ENCODE results near the gene EML3. TPM values are rescaled to one million over a fixed set of nuclear protein-coding genes. Genes with fewer than 3 reads are reported as not detected.

The EML3 gene
- total and polyA plus RNA-seq, 2 of the 13 experiments (the other 11 are each of a cell fraction or from before 2014, with no cell fraction given): 10.6 to 12.3 TPM

DNA sequence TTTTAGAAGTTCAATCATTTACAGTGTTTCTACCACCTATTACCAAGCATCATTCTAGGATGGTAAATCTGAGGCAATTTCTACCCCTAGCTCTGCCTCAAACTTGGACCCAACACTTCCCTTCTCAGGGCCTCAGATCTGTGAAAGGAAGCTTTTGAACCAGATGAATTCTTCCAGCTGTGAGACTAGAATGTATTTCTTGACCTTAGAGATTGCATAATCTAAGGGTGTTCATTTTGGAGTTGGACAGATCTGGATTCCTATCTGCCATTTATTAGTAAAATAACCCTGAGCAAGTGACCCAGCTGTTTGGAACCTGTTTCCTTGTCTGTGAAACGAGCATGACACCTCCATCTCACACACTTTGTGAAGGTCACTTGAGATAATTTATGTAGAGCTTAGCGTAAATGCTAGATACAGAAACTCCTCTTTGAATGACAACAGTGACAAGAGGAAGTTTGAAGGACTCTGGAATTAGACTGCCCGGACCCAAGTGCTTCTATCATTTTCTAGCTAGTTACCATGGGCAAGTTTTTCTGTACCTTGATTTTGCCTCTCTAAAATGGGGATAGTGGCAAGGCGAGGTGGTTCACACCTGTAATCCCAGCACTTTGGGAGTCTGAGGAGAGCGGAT lies 44.3 kb upstream of the EML3 start:
- TF ChIP-seq PITX1 (CRISPR knock-in tag; IDR thresholded peaks at IDR 0.05): no peak
- no peak for TF ChIP-seq NPAS2 (CRISPR knock-in tag; IDR thresholded peaks at IDR 0.05; ENCODE audit: borderline replicate concordance)
- TF ChIP-seq SMARCE1 (IDR thresholded peaks at IDR 0.05; ENCODE audit: borderline replicate concordance): no peak
- no peak for TF ChIP-seq MAFG (CRISPR knock-in tag; IDR thresholded peaks at IDR 0.05)
- TF ChIP-seq MTF2 (CRISPR knock-in tag; IDR thresholded peaks at IDR 0.05; ENCODE audit: borderline replicate concordance): no peak
- no peak for TF ChIP-seq PHB2 (IDR thresholded peaks at IDR 0.05; ENCODE audit: partially characterized antibody)
- no peak for TF ChIP-seq CAMTA2 (CRISPR knock-in tag; IDR thresholded peaks at IDR 0.05; ENCODE audit: borderline replicate concordance)
- no peak for TF ChIP-seq SSRP1 (CRISPR knock-in tag; IDR thresholded peaks at IDR 0.05)
- TF ChIP-seq ZFP62 (CRISPR knock-in tag; IDR thresholded peaks at IDR 0.05): no peak
- no peak for TF ChIP-seq KAT8 (CRISPR knock-in tag; IDR thresholded peaks at IDR 0.05)
- TF ChIP-seq ARNTL (CRISPR knock-in tag; IDR thresholded peaks at IDR 0.05): no peak
- no peak for TF ChIP-seq ZNF737 (CRISPR knock-in tag; IDR thresholded peaks at IDR 0.05; ENCODE audit: borderline replicate concordance)
- TF ChIP-seq SALL2 (CRISPR knock-in tag; IDR thresholded peaks at IDR 0.05): no peak
- no peak overlapping the region for H3K27ac ChIP-seq (ENCODE audit: extremely low read length, insufficient read depth, low read length)
- no peaks in the 10 kb centered on the region for H3K9me3 ChIP-seq (ENCODE audit: low read length)
- H3K27me3 ChIP-seq (ENCODE audit: control insufficient read depth in 1 of 2, insufficient read depth in 2 of 2, low read length in 2 of 2): no peaks in the 10 kb centered on the region
- DNase-seq (ENCODE audit: low spot score) (no peak), ATAC-seq (no peak), FAIRE-seq (no peak)
- in situ Hi-C loops (cut with HindIII; ENCODE audit: extremely low pct_ligation_motif_present, low pct_unique_long_range_greater_than_20kb): no loop called here
- no peak overlapping the region for H3K4me3 ChIP-seq (replicated peaks in 1 of 3; ENCODE audit: insufficient read depth in 1 of 3, low read depth in 2 of 3, low read length in 3 of 3)
- POLR2A ChIA-PET: interaction anchor here (2.7 to 6.3 kb wide), 3 partner anchors 7 to 14 kb away, joined by 17 to 186 read pairs (median 25); partner anchors contain the start of genes C11orf98, CSKMT, GANAB and LBHD1
- intact Hi-C loops (cut with micrococcal nuclease; ENCODE audit: unreplicated experiment): no loop called here
- no peaks in the 10 kb centered on the region for H3K36me3 ChIP-seq (replicated peaks in 1 of 2; ENCODE audit: control insufficient read depth in 1 of 2, insufficient read depth in 2 of 2, low read length in 2 of 2)
- no peak overlapping the region for H3K4me2 ChIP-seq (ENCODE audit: low read depth, low read length)
- peaks cover 12% of the 10 kb centered on the region for H3K79me2 ChIP-seq (ENCODE audit: insufficient read depth, low read length)
- 33% methylated on average over 5 of the region's 5 CpGs for WGBS (ENCODE audit: low lambda C conversion rate)
- BruUV-seq (replicated peaks): no TSS peak
- peaks cover 26% of the 10 kb centered on the region for H3K4me1 ChIP-seq (ENCODE audit: insufficient read depth, low read length)
- CTCF ChIA-PET (ENCODE audit: low intra/inter-chr PET ratio, low total read pairs): no interaction called here
- H3K9ac ChIP-seq (ENCODE audit: insufficient read depth, low read depth, low read length): no peak overlapping the region
- H4K20me1 ChIP-seq (ENCODE audit: insufficient read depth, low read length): no peaks in the 10 kb centered on the region; the same call in 1 of the 2 replicates
- no peak overlapping the region for H2AFZ ChIP-seq (ENCODE audit: low read length)

All from HepG2 (cell line).